Hematopoietic multipotent progenitor cell treated with erythropoietin and hydrocortisone succinate and interleukin-3 and kit ligand, for 17 days (in vitro differentiated cells): Measurements from ENCODE around the gene UPF1.
A peak's percentile ranks its signal among the peaks of the same experiment; 100 is the strongest.

Experiments
- DNase-seq: peaks from one replicate; pipeline ENCODE4 v3.0.0-alpha.2; 2015; ENCODE audit warnings: low spot score

The UPF1 gene

DNA sequence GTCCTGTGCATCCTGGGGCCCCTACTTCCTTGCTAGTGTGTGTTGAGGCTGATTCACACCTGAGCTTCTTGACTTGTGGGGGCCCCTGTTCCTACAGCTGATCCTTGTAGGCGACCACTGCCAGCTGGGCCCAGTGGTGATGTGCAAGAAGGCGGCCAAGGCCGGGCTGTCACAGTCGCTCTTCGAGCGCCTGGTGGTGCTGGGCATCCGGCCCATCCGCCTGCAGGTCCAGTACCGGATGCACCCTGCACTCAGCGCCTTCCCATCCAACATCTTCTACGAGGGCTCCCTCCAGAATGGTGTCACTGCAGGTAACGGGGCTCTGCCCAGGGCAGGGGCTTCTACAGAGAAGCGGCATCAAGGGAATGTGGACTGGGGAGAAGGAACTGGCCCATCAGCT is 25.5 kb downstream of the UPF1 start:
- no peak for DNase-seq

DNA sequence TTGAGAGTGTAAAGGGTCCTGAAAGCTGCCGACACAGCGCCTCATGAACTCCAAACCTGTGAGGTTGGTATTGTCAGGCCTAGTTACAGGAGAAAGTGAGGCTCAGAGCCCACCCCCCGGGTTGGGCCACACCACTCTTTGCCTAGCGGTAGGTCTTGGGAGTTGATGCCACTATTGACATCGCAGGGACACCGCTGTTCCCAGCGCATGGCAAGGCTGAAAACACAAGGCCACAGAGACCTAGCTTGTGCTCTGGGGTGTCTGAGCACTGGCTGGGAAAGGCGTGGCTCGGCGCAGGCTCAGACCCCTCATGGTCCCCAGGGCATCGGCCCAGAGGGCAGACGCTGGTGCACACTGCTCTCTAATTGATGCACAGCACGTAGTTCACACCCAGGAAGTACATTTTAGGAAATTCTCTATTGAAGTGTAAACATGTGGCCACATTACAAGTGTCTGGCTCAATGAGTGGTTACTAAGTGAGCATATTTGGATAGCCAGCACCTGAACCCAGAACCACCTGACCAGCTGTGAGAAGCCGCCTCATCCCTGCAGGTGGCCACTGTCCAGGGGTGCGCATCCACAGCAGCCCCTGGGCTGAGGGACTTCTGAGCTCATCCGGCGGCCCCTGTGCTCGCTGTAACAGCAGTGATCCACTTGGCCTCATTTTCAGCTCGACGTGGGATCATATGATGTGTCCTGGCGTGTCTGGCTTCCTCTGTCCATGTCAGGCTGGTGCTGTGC is 27.3 kb downstream of the UPF1 start:
- no peak for DNase-seq

DNA sequence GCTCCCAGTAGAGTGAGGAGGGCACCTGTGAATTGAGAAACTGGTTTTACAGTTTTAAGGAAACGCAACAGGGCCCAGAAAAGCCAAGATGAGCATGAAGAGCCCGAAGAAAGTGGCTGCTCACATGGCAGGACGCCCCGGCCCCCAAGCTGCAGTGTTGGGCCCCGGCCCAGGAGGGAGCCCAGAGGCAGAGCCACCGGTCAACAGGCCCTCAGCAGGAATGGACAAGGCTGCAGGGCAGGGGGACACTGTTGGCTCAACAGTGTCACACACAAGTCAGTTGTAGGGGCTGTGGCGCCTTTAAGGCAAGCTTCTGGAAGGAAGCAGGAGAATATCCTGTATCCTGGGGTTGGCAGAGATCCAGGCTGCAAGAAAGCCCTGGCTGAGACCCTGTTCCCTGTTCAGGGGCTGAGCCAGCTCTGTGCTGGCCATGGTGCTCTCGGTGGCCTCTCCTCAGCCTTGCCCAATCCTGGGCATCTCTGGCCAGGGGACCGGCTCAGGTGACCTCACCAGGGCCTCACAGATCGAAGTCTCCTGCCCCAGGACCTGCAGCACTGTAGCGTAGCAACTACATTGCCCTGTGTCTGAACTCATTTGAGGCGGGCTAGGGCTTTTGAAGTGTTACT is 28.0 kb downstream of the UPF1 start:
- no peak for DNase-seq

DNA sequence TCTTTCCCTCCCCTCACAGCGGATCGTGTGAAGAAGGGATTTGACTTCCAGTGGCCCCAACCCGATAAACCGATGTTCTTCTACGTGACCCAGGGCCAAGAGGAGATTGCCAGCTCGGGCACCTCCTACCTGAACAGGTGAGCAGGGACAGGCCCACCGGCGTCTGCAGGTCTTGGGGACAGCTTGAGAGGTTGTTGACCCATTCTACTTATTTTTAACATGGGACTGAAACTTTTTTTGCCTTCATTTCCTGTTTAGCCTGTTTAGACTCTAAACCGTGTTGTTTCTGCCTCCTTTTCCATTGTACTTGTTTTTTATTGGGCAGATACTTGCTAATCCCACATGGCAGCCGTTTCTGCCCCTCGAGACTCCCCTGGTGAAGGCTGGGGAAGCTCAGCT is 28.5 kb downstream of the UPF1 start:
- no peak for DNase-seq

DNA sequence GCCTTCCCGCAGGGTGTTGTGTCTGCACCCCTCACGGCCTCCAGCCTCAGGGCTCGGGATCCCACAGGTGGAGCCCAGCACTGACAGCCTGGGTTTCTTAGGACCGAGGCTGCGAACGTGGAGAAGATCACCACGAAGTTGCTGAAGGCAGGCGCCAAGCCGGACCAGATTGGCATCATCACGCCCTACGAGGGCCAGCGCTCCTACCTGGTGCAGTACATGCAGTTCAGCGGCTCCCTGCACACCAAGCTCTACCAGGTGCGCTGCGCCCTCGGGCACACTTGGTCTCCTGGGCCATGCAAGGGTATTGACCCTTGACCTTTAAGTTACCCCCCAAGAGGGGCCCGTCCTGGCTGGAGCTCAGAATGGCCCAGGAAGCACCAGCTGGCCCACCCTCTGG is 29.0 kb downstream of the UPF1 start:
- DNase-seq: no peak

- DNase-seq: no peak
These were observed 29.5 kb downstream of the UPF1 start for GRCh38 chr19:18861235-18861634.

DNA sequence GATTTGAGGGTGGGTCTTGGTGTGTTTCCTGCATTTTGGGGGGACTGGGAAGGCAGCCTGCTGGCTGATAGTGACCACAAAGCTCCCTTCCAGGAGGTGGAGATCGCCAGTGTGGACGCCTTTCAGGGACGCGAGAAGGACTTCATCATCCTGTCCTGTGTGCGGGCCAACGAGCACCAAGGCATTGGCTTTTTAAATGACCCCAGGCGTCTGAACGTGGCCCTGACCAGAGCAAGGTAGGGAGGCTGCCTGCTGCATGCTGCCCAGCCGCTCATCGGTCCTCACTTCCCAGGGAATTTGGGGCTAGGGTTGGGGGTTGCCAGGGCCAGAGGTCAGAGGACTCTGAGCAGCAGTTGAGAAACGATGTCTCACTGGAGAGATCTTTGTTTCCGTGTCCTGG is 30.2 kb downstream of the UPF1 start:
- no peak for DNase-seq

GRCh38 chr19:18862976-18863842 is 31.4 kb downstream of the UPF1 start:
- no peak for DNase-seq

DNA sequence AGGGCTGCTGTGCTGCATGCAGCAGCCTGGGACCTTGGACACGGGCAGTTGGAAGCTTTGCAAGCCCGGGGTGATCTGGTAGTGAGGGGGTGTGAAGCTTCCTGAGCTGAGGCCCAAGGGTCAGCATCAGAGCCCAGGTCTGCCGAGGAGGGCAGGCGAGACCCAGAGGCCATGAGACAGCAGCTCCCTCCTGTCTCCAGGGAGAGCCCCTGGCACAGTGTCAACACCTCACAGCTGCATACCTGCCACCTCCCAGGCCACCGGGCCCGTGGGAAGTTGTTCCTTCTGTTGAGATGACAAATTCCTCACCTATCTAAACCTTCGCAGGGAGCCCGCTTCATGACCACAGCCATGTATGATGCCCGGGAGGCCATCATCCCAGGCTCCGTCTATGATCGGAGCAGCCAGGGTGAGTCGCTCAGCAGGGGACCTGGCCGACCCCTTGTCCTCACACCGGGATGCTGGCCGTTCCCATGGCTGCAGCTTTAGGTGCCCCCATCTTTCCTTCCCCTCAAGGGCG is 32.1 kb downstream of the UPF1 start:
- DNase-seq: no peak

- no peak for DNase-seq
These were observed 33.6 kb downstream of the UPF1 start for GRCh38 chr19:18865106-18865972.

GRCh38 chr19:18865973-18866799 is 34.4 kb downstream of the UPF1 start:
- peak; percentile 65 for DNase-seq

DNA sequence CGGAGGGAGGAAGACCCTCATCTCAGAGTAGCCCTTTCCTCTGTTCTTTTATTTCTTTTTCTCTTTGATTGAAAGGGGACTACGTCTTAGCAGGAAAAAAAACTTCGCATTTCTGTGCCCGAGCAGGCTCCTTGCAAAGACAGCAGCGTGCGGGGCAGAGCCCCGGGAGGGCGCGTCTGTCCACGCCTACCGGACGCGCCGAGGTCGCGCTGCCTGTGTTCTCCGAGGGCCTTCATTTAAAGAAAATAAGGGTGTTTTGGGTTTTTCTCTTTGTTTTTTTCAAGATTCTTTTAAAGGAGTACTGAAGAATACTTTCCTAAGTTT is 35.0 kb downstream of the UPF1 start:
- no peak for DNase-seq

DNA sequence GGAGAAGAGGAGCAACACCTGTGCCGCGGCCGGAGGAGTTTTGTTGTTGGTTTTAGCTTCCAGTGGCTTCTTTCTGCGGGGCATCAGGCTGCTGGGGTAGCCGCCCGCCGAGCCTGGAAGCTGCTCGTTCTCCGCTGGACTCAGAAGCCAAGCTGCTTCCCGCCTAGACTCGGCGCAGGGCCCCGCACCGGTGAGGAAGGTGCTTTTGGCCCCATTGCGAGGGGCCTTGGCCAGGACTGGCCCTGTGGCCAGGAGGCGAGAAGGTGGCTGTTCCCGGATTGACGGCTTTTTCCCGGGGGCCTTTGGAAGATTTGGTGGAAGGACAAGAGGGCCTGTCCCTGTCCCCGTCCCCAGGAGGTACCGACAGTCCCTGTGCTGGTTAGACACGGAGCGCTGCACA is 35.4 kb downstream of the UPF1 start:
- DNase-seq: no peak

GRCh38 chr19:18867751-18868150 is 36.0 kb downstream of the UPF1 start:
- DNase-seq: no peak

DNA sequence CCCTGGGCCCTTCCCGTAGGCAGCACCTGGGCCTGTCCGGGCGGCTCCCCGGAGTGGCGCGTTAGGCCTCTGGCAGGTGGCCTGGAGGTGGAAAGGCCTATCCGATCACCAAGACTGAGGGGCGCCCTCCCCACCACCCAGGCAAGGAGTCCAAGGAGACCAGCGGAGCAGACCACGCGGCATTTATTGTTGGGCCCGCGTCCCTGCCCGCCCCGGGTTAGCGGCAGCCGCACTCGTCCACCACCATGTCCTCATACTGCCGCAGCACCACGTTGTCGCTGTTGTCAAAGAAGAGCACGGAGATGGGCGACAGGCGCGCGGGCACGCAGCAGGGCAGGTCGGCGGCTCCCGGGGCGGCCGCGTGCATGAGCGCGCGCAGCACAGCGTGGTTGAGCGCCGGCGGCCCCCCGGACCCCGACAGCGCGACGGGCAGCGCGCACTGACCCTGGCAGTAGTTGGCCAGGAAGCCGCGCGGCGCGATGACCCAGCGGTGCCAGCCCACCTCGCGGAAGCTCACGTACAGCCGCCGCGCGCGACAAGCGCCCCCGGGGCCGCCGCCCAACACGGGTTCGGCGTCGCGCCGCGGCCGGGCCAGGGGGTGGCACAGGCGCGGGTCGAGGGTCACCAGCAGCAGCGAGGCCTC is 36.7 kb downstream of the UPF1 start:
- no peak for DNase-seq

- DNase-seq: no peak
These were observed 37.4 kb downstream of the UPF1 start for GRCh38 chr19:18869023-18869618.

GRCh38 chr19:18869781-18870530 is 38.2 kb downstream of the UPF1 start:
- no peak for DNase-seq

GRCh38 chr19:18870531-18871172 is 38.9 kb downstream of the UPF1 start:
- DNase-seq: no peak

- DNase-seq: no peak
These were observed 39.8 kb downstream of the UPF1 start for GRCh38 chr19:18871543-18871942.
